Stimulated activated naive CD8-positive, alpha-beta T cell treated with anti-CD3 and anti-CD28 coated beads, Interleukin-15, Interleukin-2, amounts not matched to agents 100 U/mL and 50 U/mL, for 24 hours (primary cell): ENCODE data around the gene SHISA2.

Experiments used
- ATAC-seq: fragments of 150-1000 bp; cut with Tn5 transposase; one replicate; pipeline ENCODE4 v1.10.0; 2021
- DNase-seq: peaks from one replicate; pipeline ENCODE4 v3.0.0; 2021

The SHISA2 gene

DNA sequence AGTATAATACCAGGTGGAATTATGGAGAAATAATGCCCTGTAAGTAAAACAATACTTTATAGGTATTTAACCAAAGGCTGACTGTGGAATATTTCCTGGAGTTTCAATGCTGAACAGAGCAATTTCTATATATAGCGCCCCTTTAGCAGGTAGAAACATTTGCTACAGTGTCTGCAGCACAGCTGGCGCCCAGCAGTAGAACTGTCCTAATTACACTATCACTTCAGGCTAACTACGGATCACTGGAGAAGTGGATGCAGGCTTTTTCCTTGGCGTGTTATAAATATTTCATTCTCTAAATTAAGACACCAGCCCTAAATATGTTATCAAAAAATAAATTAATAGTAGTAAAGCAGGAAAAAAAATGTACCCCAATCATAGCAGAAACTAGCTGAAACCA lies 3.1 kb downstream of the SHISA2 start:
- DNase-seq (no peak), ATAC-seq (no peak)

DNA sequence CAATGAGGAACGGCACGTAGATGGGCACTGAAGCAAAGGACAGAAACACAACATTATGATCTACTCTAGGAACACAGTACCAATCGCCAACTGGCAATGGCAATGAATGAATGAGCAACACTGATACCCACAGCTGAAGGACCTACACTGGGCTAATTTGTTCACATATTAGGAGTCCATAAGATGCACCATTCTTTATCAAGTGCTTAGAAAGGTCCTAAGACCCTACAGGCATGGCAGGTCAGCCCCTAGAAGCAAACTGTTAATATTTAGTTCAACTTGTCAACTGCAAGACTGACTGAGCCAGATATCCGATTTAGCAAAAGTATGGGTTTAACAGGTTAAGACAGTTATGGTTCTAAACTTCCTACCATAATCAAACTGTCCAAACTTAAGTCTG lies 4.8 kb downstream of the SHISA2 start:
- DNase-seq = no peak
- ATAC-seq = no peak

DNA sequence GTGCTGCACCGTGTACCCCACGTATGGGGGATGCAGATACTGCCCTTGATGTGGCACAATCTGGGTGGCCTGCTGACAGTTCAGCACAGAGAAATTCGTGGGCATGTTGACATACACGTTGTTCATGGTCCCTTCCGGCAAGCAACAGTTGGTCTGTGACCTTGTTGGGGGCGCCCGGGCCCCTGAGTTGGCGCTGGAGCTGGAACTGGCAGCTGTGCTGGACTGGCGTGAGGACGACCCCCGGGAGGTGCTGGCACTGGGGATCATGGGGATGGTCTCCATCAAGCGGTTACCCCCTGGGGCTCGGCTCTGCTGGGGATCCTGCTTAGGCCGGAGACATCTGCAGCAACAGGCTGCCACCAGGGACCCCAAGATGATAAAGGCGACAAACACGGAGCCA lies 5.2 kb downstream of the SHISA2 start:
- DNase-seq (no peak), ATAC-seq (no peak)

- no peak for ATAC-seq
- no peak for DNase-seq
Measured at GRCh38 chr13:26045142-26045541, 6.7 kb downstream of the SHISA2 start.

GRCh38 chr13:26042785-26043184 lies 9.0 kb downstream of the SHISA2 start:
- no peak for ATAC-seq
- no peak for DNase-seq

GRCh38 chr13:26041444-26041843 lies 10.4 kb downstream of the SHISA2 start:
- DNase-seq (no peak), ATAC-seq (no peak)

- DNase-seq = no peak
- no peak for ATAC-seq
Measured at GRCh38 chr13:26038931-26039475, 12.8 kb downstream of the SHISA2 start.

DNA sequence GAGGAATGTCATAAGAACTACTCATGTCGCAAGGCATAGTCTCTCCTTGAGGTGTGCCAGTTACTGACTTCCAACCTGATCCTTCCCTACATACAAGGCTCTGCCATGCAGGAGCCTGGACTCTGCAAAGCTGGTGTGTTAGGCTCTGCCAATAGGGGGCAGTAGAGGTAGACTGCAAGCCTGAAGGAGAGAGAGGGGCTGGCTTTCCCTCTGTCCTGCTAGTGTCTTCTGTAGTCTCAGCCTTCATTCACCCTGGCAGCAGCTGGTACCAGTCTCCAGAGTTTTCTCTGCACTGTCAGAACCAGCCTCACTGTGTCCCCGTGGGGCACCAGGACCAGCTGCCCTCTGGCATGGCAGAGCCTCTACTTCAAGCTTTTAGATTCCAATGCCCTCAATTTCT lies 14.5 kb downstream of the SHISA2 start:
- peak; percentile 46 for ATAC-seq
- DNase-seq = peak; percentile 43

- ATAC-seq = no peak
- DNase-seq = no peak
Measured at GRCh38 chr13:26036383-26036782, 15.4 kb downstream of the SHISA2 start.

- ATAC-seq (no peak), DNase-seq (no peak)
Measured at GRCh38 chr13:26034018-26034417, 17.8 kb downstream of the SHISA2 start.

DNA sequence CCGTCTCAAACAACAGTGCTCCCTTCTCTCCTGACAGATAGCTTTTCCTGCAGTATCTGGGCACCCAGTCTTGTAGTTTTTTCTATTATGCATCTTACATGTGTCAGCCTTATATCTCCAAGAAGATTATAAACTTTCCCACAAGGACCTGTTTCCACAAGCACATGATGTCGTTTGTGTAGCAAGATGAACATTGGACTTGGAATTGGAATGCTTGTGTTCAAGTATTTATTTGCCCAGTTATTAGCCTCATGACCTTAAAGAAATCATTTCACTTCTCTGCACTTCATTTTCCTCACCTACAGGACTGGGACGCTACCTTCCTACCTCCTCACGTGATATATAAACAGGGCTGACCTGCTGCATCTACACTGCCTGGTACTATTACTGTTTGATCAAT lies 21.5 kb downstream of the SHISA2 start:
- no peak for ATAC-seq

GRCh38 chr13:26029581-26030136 lies 22.2 kb downstream of the SHISA2 start:
- no peak for ATAC-seq

More for the DNA sequence above, 21.5 kb downstream of the SHISA2 start:
- DNase-seq = no peak

DNA sequence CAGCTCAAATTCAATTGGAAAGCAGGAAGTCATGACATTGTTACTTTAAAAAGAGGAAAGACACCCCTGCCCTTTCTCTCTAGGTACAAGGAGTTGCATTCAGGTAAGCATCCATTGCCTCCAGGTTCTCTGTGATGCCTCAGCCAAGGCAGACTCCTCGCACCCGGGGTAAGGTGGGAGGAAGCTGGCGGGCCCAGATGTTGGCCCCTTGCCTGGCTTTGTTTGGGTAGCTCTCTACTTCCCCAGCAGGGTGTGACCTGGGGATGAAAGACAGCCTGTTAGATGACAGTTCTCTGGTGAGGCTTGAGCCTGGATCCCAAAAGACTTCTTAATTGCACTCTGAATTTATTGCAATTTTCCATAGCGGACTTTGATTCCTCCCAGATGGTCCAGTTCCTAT lies 25.6 kb downstream of the SHISA2 start:
- DNase-seq (no peak), ATAC-seq (no peak)

More at GRCh38 chr13:26029581-26030136, 22.2 kb downstream of the SHISA2 start:
- no peak for DNase-seq

DNA sequence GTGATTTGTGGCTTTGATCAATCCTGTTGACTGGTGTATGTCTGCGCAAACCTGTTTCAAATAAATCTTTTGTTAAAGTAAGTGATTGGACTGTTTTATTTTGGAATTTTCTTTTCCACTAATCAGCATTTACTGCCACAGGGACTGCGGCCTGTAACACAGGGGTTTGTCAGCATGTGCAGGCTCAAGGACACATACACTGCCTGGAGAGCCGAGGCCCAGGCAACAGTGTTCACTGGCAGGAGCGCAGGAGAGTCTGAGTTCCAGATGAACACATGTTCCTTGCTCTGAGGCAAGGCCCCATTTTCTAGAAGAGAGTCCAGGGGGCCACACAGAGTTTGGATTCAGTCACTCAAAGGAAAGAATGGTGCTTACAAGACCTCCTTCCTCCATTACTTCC lies 26.0 kb downstream of the SHISA2 start:
- ATAC-seq (no peak), DNase-seq (no peak)

- DNase-seq = no peak
- ATAC-seq = no peak
Measured at GRCh38 chr13:26025196-26025595, 26.6 kb downstream of the SHISA2 start.

GRCh38 chr13:26024558-26024957 lies 27.3 kb downstream of the SHISA2 start:
- ATAC-seq (no peak), DNase-seq (no peak)

DNA sequence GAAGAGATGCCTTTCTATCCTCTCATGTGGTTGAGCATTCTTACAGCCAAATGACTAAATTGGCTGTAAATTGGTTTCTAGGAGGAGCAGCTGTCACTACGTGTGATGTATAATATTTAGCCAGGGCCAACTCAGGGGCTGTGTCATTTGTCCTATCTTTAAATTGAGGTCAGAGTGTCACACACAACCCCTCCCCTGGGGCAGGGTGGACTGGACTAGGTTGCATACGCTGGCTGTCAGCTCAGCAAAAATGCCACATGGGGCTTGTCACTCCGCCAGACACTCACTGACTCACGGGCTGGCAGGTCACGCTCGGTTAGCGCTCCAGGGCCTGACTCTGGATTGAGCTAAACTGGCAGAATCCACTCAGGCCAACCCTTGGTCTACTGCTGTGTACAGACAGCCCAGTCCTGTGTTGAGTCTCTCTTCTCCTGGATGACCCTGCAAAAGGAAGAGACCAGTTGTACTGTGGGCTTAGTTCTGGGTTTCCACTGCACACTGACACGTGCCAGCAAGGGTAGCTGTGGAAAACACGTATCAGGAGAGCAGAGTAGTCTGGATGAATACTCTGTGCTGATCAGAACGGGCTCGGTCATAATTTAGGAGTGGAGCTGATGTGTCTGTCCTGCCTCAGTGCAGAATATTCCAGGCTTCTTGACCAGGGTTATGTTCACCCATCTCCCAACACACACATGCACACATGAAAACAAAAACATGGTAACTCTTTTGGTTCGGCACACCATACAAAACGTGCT lies 29.1 kb downstream of the SHISA2 start:
- ATAC-seq = no peak
- DNase-seq = no peak

DNA sequence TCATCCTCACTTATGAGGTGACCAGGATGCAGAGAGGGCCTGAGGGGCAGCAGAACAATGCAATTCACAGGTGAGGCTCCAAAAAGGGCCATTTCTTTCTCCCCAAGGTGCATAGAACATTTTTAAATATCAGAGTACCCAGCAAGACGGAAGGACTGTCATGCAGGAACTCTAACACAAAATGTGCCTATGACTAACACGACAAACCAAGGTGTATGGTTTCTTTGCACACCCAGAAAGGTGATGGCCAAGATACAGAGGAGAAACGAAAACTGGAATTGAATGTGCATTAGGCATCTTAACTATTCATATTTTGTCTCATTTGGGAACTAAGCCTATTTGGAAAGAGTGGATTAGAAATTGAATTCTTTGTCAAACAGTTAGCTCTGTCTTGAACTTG lies 29.9 kb downstream of the SHISA2 start:
- ATAC-seq (no peak), DNase-seq (no peak)

GRCh38 chr13:26021516-26021915 lies 30.3 kb downstream of the SHISA2 start:
- no peak for ATAC-seq
- no peak for DNase-seq

DNA sequence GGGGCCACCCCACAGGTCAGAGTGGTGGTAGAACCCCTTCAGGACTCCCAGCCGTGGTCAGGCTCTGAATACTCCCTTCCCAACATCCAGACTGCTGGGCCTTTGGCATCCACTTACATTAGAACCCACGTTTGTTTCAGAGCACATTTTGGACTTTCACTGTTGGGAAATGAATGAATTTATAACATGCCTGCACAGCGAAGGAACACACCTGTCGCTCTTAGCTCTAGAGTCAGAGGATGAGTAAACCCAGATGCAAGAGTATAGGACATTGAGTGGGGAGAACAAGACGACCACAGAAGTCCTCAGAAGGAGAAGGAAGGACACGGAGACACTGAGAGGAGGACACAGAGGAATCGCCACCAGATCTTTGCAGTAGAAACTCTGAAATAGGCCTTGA lies 30.9 kb downstream of the SHISA2 start:
- DNase-seq (no peak), ATAC-seq (no peak)

- no peak for DNase-seq
- ATAC-seq = no peak
Measured at GRCh38 chr13:26019881-26020870, 31.6 kb downstream of the SHISA2 start.

- ATAC-seq (no peak), DNase-seq (no peak)
Measured at GRCh38 chr13:26019251-26019650, 32.6 kb downstream of the SHISA2 start.
